ENCODE results near the gene GRXCR1.

GRXCR1 gene

GRCh38 chr4:42904986-42905385, 12.5 kb downstream of the GRXCR1 start:
- Mint-ChIP-seq H3K27ac (peak overlapping the region; percentile 54 to 71 (median 63)), H3K4me3 (no peak overlapping the region), H3K36me3 (ENCODE audit: low read depth) (no peaks in the 10 kb centered on the region), H3K27me3 (ENCODE audit: low read depth) (no peaks in the 10 kb centered on the region), H3K4me1 (no peaks in the 10 kb centered on the region), H3K9me3 (peaks cover 3% of the 10 kb centered on the region)
- TF ChIP-seq CTCF (IDR thresholded peaks at IDR 0.05; ENCODE audit: unreplicated experiment in 3 of 3) = no peak

GRCh38 chr4:42905591-42905990, 13.1 kb downstream of the GRXCR1 start:
- Mint-ChIP-seq H3K9me3 (peaks cover under 1% of the 10 kb centered on the region), H3K27me3 (ENCODE audit: low read depth) (no peaks in the 10 kb centered on the region), H3K27ac (peak overlapping the region; percentile 54 to 71 (median 63)), H3K36me3 (ENCODE audit: low read depth) (no peaks in the 10 kb centered on the region), H3K4me1 (no peaks in the 10 kb centered on the region), H3K4me3 (no peak overlapping the region)
- no peak for TF ChIP-seq CTCF (IDR thresholded peaks at IDR 0.05; ENCODE audit: unreplicated experiment in 3 of 3)

- Mint-ChIP-seq H3K9me3 (no peaks in the 10 kb centered on the region), H3K4me3 (peak overlapping the region in 1 of 3 experiments; percentile 13), H3K4me1 (no peaks in the 10 kb centered on the region), H3K27ac (peak overlapping the region; percentile 71 to 95 (median 94)), H3K36me3 (ENCODE audit: low read depth) (no peaks in the 10 kb centered on the region), H3K27me3 (ENCODE audit: low read depth) (no peaks in the 10 kb centered on the region)
- TF ChIP-seq CTCF (IDR thresholded peaks at IDR 0.05; ENCODE audit: unreplicated experiment in 3 of 3) = no peak
Measured at GRCh38 chr4:42906341-42906740, 13.8 kb downstream of the GRXCR1 start.

- Mint-ChIP-seq H3K4me1 (no peaks in the 10 kb centered on the region), H3K36me3 (ENCODE audit: low read depth) (no peaks in the 10 kb centered on the region), H3K27me3 (ENCODE audit: low read depth) (no peaks in the 10 kb centered on the region), H3K4me3 (peak overlapping the region in 1 of 3 experiments; percentile 1), H3K27ac (peak overlapping the region; percentile 71 to 95 (median 94)), H3K9me3 (no peaks in the 10 kb centered on the region)
- no peak for TF ChIP-seq CTCF (IDR thresholded peaks at IDR 0.05; ENCODE audit: unreplicated experiment in 3 of 3)
Measured at GRCh38 chr4:42906891-42907759, 14.6 kb downstream of the GRXCR1 start.

- H3K4me3 Mint-ChIP-seq = no peak overlapping the region
- TF ChIP-seq CTCF (IDR thresholded peaks at IDR 0.05; ENCODE audit: unreplicated experiment in 3 of 3) = no peak
- no peaks in the 10 kb centered on the region for H3K27me3 Mint-ChIP-seq (ENCODE audit: low read depth)
- H3K9me3 Mint-ChIP-seq = no peaks in the 10 kb centered on the region
- H3K4me1 Mint-ChIP-seq = peaks cover 3% of the 10 kb centered on the region
- H3K36me3 Mint-ChIP-seq (ENCODE audit: low read depth) = no peaks in the 10 kb centered on the region
- peak overlapping the region in 1 of 3 experiments; percentile 9 for H3K27ac Mint-ChIP-seq
Measured at GRCh38 chr4:42910459-42910858, 17.9 kb downstream of the GRXCR1 start.

GRCh38 chr4:42914937-42915336, 22.4 kb downstream of the GRXCR1 start:
- TF ChIP-seq CTCF (IDR thresholded peaks at IDR 0.05; ENCODE audit: unreplicated experiment in 3 of 3) = no peak
- H3K36me3 Mint-ChIP-seq (ENCODE audit: low read depth) = no peaks in the 10 kb centered on the region
- no peaks in the 10 kb centered on the region for H3K9me3 Mint-ChIP-seq

More at GRCh38 chr4:42914937-42915336, 22.4 kb downstream of the GRXCR1 start:
- Mint-ChIP-seq H3K4me3 (no peak overlapping the region), H3K4me1 (peaks cover 4% of the 10 kb centered on the region), H3K27me3 (ENCODE audit: low read depth) (no peaks in the 10 kb centered on the region), H3K27ac (no peak overlapping the region)

Measured in nephron (organoid).